GM18868 (cell line): ENCODE results near the gene GAPVD1.
"Not testable (repeated sequence)": the region's sequence is repeated elsewhere in the genome, so short reads cannot be mapped to it uniquely, and the experiment has no call there.

Experiments
- ATAC-seq: cut with Tn5 transposase; IDR thresholded peaks from one replicate; pipeline ENCODE4 v1.9.1; 2021; ENCODE audit warnings: mild to moderate bottlenecking, moderate library complexity; ENCODE audit not compliant: unreplicated experiment

The GAPVD1 gene

GRCh38 chr9:125372441-125373226, 111.0 kb downstream of the GAPVD1 start:
- no peak for ATAC-seq

GRCh38 chr9:125374443-125375309, 113.0 kb downstream of the GAPVD1 start:
- ATAC-seq: peak; percentile 72

- no peak for ATAC-seq
These were observed 114.2 kb downstream of the GAPVD1 start for GRCh38 chr9:125375820-125376219.

- no peak for ATAC-seq
These were observed 114.9 kb downstream of the GAPVD1 start for GRCh38 chr9:125376261-125377226.

GRCh38 chr9:125377584-125378250, 116.1 kb downstream of the GAPVD1 start:
- ATAC-seq: no peak

GRCh38 chr9:125378778-125379177, 117.2 kb downstream of the GAPVD1 start:
- ATAC-seq: no peak

- no peak for ATAC-seq
These were observed 117.6 kb downstream of the GAPVD1 start for GRCh38 chr9:125379208-125379607.

GRCh38 chr9:125380406-125380805, 118.8 kb downstream of the GAPVD1 start:
- no peak for ATAC-seq

- no peak for ATAC-seq
These were observed 126.4 kb downstream of the GAPVD1 start for GRCh38 chr9:125387861-125388524.

GRCh38 chr9:125388978-125389377, 127.4 kb downstream of the GAPVD1 start:
- ATAC-seq: no peak

- no peak for ATAC-seq
These were observed 130.1 kb downstream of the GAPVD1 start for GRCh38 chr9:125391704-125392103.

GRCh38 chr9:125393426-125393825, 131.8 kb downstream of the GAPVD1 start:
- no peak for ATAC-seq

- no peak for ATAC-seq
These were observed 135.2 kb downstream of the GAPVD1 start for GRCh38 chr9:125396799-125397198.

GRCh38 chr9:125397736-125398135, 136.1 kb downstream of the GAPVD1 start:
- ATAC-seq: no peak

GRCh38 chr9:125398243-125398642, 136.6 kb downstream of the GAPVD1 start:
- ATAC-seq: no peak

- no peak for ATAC-seq
These were observed 137.5 kb downstream of the GAPVD1 start for GRCh38 chr9:125399165-125399564.

GRCh38 chr9:125399666-125400065, 138.0 kb downstream of the GAPVD1 start:
- no peak for ATAC-seq

- not testable (repeated sequence) for ATAC-seq
These were observed 138.6 kb downstream of the GAPVD1 start for GRCh38 chr9:125400232-125400631.
